ENCODE results near the gene ZNF385B.

Gene ZNF385B

GRCh38 chr2:179861027-179861415 is 391 bp downstream of the ZNF385B start:
- no peak for DNase-seq (ENCODE audit: low read depth)
- no peak overlapping the region for H3K4me3 ChIP-seq (ENCODE audit: low read depth, low read length)
- TF ChIP-seq MAX (IDR thresholded peaks at IDR 0.05; ENCODE audit: low read depth, low read length) (no peak), POLR2A (IDR thresholded peaks at IDR 0.05; ENCODE audit: extremely low read depth, insufficient read length) (no peak), CTCF (IDR thresholded peaks at IDR 0.05; ENCODE audit: low read depth, low read length) (no peak), MYC (IDR thresholded peaks at IDR 0.05; ENCODE audit: low read depth, low read length) (no peak)

- no peak overlapping the region for H3K4me3 ChIP-seq (ENCODE audit: low read depth, low read length)
- TF ChIP-seq CTCF (IDR thresholded peaks at IDR 0.05; ENCODE audit: low read depth, low read length), result no peak
- no peak for TF ChIP-seq MAX (IDR thresholded peaks at IDR 0.05; ENCODE audit: low read depth, low read length)
- no peak for TF ChIP-seq POLR2A (IDR thresholded peaks at IDR 0.05; ENCODE audit: extremely low read depth, insufficient read length)
- no peak for TF ChIP-seq MYC (IDR thresholded peaks at IDR 0.05; ENCODE audit: low read depth, low read length)
Observed at GRCh38 chr2:179860255-179861026, 971 bp downstream of the ZNF385B start.

DNA sequence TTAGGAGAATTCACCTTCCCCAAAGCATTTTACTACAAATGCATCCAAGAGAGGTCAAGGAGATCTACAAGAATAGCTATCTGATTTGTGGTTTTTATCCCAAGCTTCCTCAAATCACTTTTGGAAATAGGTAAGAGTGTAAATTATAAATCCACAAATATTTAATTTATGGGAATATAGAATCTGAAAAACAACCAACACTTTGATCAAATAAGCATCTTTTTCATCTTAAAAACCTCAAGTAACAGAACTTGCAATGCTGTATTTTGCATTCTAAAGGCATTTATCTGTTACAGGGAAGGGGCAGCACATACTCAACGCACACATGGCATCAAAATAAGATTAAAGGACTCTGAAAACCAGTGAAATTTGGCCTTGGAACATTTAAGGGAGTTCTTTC is 1.9 kb downstream of the ZNF385B start:
- DNase-seq (ENCODE audit: low read depth), result no peak
- no peak overlapping the region for H3K4me3 ChIP-seq (ENCODE audit: low read depth, low read length)
- TF ChIP-seq MYC (IDR thresholded peaks at IDR 0.05; ENCODE audit: low read depth, low read length), result no peak
- TF ChIP-seq POLR2A (IDR thresholded peaks at IDR 0.05; ENCODE audit: extremely low read depth, insufficient read length), result no peak
- no peak for TF ChIP-seq MAX (IDR thresholded peaks at IDR 0.05; ENCODE audit: low read depth, low read length)
- no peak for TF ChIP-seq CTCF (IDR thresholded peaks at IDR 0.05; ENCODE audit: low read depth, low read length)

More at GRCh38 chr2:179860255-179861026, 971 bp downstream of the ZNF385B start:
- no peak for DNase-seq (ENCODE audit: low read depth)

GRCh38 chr2:179857236-179857635 is 4.2 kb downstream of the ZNF385B start:
- no peak for DNase-seq (ENCODE audit: low read depth)
- no peak overlapping the region for H3K4me3 ChIP-seq (ENCODE audit: low read depth, low read length)
- TF ChIP-seq CTCF (IDR thresholded peaks at IDR 0.05; ENCODE audit: low read depth, low read length), result no peak
- TF ChIP-seq MAX (IDR thresholded peaks at IDR 0.05; ENCODE audit: low read depth, low read length), result no peak
- TF ChIP-seq POLR2A (IDR thresholded peaks at IDR 0.05; ENCODE audit: extremely low read depth, insufficient read length), result no peak
- no peak for TF ChIP-seq MYC (IDR thresholded peaks at IDR 0.05; ENCODE audit: low read depth, low read length)

- no peak overlapping the region for H3K4me3 ChIP-seq (ENCODE audit: low read depth, low read length)
- DNase-seq (ENCODE audit: low read depth), result no peak
- no peak for TF ChIP-seq CTCF (IDR thresholded peaks at IDR 0.05; ENCODE audit: low read depth, low read length)
- no peak for TF ChIP-seq MYC (IDR thresholded peaks at IDR 0.05; ENCODE audit: low read depth, low read length)
- TF ChIP-seq POLR2A (IDR thresholded peaks at IDR 0.05; ENCODE audit: extremely low read depth, insufficient read length), result no peak
- no peak for TF ChIP-seq MAX (IDR thresholded peaks at IDR 0.05; ENCODE audit: low read depth, low read length)
Observed at GRCh38 chr2:179856205-179856604, 5.2 kb downstream of the ZNF385B start.

Data from NB4 (cell line).